Activated gamma-delta T cell treated with Interleukin-2 at 50 U/mL for 16 hours (primary cell): ENCODE measurements around the gene PADI1.

Experiments
- DNase-seq: peaks from one replicate; pipeline ENCODE4 v3.0.0-alpha.2; 2020

PADI1 gene

DNA sequence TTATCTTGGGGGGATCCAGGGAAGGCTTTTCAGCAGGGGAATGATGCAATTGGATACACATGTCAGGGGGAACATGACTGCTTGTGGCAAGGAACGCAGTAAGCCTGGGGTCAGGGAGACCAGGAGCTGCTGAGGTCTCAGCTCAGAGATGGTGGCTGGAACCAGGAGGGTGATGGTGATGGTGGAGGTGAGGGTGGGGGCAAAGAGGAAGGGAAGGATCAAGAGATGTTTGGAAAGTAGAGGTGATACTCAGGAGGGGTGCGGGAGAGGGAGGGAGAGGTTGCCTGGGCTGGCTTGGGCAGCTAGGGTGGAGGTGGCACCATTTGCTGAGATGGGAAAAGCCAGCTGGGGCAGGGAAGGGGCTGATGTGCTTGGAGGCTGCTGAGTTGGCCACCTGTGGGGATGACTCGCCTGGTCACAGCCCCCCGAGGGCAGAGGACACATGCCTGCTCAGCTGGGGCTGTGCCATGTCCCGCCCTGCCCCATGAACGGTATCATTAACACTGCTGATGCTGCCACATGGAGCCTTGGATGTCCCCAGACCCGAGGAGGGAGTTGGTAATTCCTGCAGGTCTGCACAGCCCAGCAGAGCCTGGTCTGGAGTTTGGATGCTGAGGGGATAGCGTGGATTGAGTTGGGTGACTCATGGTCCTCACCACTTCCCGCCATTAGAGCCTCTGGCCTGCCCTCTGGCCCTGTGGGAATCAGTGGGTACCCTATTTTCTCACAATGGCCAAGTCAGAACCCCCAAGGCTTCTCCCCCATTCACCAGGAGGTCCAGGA, 6.3 kb upstream of the PADI1 start:
- no peak for DNase-seq

GRCh38 chr1:17199267-17200044, 5.5 kb upstream of the PADI1 start:
- DNase-seq, result no peak

DNA sequence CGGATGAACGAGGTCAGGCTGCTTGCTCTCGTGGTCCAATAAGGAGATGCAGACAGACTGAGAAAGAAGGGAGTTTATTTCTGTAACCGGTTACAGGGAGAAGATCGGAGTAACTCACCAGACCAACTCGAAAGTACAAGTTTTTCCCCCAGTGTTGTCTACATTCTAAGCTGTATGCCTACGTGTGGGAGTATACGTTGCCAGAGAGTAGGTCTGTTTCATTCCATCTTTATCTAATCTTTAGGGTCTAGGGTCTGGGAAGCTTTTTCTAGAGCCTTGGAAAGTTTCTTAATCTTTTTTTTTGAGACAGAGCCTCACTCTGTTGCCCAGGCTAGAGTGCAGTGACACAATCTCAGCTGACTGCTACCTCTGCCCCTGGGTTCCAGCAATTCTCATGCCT, 4.7 kb upstream of the PADI1 start:
- no peak for DNase-seq

DNA sequence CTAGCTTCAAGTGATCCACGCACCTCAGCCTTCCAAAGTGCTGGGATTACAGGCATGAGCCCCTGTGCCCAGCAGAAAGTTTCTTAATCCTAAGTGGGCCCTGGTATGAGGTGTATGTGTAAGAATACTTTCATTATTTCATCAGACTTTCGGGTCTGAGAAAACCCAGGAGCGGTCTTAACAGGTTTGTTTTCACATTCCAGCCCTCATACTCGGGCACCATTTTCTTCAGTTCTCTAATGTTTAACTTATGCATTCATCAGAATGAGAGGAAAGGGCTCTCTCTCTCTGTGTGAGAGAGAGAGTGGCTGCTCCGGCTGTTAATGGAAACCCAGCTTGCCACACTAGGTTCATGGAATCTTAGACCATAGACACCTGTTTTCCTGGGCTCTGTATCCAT, 4.2 kb upstream of the PADI1 start:
- DNase-seq, result no peak

DNA sequence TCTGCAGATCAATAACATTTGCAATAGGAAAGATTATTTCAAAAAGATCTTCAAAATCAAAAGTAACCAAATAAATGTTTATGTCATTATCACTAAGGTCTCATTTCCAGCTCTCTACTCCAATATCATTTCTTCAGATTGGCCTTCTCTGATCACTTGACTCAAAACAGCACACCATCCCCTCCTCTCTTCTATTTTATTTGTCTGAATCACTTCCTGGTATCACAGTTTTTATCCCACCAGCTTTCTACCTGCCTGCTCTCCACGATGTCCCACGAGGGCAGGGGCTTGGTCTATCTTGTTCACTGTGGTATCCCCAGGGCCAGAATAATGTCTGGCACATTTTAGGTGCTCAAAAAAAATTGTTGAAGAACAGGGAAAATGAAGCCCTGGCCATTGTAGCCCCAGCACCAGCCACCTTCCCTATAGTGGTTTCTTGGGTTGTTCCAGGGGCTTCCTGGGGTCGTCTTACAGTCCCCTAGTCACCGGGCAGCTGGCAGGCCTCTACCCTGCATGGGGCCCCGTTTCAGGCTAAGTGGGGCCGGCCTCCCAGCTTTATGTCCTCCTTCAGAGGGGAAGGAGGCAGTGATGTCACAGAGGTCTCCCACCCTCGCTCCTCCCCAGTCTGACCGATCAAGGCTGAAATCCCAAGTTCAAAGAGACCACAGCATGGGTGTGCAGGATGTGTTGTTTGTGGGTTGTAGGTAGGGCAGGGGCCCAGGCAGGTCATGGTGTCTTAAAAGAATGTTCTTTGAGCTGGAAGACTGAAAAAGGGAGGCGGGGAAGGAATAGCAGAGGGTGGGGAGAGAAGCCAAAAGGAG, 3.5 kb upstream of the PADI1 start:
- DNase-seq, result no peak

- DNase-seq, result no peak
Measured at GRCh38 chr1:17205652-17206051, 724 bp downstream of the PADI1 start.

DNA sequence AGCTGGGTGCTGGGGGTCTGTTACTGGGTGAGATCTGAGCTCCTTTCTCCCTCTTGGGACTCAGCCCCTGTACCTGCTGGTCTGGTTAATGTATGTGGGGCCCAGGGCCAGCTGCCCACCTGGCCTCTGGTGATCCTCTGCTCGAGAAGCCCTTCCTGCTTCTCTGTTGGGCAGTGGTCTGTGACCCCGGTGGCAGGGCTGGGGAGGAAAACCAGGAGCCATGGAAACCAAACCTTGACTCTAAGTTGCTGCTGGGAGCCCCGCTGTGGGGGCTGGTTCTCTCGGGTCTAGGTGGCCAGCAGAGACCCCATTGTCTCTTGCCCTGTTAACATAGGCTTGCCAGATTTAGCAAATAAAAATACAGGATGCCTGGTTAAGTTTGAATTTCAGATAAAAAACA, 1.3 kb downstream of the PADI1 start:
- no peak for DNase-seq

- no peak for DNase-seq
Measured at GRCh38 chr1:17207046-17207445, 2.1 kb downstream of the PADI1 start.

DNA sequence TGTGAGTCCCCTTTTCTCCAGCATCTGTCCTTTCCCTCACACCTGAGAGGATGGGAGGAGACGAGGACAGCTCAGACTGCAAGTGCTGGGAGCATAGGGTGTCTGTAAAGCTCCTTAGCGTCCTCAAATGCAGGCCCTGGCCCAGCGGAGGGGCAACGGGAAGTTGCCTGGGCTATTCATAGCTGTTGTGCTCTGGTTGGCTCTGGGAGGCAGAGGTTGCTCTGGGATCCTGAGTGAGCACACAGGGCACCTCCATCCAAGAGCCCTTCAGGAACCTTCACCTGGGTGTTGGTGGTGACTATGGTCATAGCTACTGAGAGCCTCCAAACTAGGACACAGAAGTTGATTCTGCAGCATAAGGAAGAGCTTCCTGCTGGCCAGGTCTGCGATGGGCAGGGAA, 2.6 kb downstream of the PADI1 start:
- no peak for DNase-seq

- peak; percentile 12 for DNase-seq
Measured at GRCh38 chr1:17207966-17208418, 3.1 kb downstream of the PADI1 start.

DNA sequence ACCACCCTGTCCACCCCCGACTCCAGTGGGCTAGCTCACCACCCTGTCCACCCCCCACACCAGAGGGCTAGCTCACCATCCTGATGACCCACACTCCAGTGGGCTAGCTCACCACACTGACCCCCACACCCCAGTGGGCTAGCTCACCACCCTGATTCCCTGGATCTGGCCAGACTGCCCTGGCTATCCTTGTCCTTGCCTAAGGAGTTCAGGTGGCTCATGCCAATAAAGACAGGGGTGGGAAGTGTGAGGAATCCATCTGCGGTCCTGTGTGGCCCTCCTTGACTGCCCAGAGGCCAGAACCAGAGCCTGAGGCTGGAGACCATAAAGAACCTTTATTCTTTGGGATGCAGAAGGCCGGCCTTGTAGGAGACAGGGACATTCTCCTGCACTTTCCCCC, 3.6 kb downstream of the PADI1 start:
- no peak for DNase-seq

GRCh38 chr1:17209430-17209829, 4.5 kb downstream of the PADI1 start:
- DNase-seq, result no peak

DNA sequence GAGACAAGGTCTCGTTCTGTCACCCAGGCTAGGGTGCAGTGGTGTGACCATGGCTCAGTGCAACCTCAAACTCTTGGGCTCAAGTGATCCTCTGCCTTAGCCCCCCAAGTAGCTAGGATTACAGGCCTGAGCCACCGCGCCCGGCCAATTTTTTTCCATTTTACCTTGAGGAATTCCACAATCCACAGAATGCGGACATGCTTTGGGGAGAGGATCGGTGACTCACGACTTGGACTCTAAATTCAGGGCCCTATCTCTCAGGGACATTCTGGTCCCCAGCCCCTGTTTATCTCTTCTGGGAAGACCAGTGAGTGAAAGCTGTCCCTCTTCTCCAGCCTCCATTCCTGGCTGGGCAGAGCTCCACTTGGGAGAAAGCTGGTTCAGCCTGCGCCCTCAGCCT, 5.2 kb downstream of the PADI1 start:
- no peak for DNase-seq

- DNase-seq, result no peak
Measured at GRCh38 chr1:17211377-17211776, 6.4 kb downstream of the PADI1 start.

DNA sequence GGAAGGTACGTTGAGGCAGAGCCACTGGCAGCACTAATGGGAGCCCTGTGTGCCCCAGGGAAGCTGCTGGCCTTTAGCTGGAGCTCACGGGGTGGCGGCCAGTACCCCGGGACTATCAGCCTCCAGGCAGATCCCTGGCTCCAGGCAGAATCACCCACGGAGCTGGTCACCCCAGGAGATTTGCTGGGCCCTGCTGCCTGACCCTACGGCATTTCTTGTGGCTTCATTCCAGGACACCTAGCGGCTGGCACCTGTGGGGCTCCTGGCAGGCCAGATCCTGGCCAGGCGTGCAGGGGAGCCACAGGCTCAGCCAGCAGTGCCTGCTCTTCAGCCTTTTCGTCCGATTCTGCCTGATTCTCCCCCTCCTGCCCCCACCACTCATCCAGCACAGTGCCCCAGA, 7.1 kb downstream of the PADI1 start:
- DNase-seq, result no peak

- peak; percentile 77 for DNase-seq
Measured at GRCh38 chr1:17212487-17213121, 7.7 kb downstream of the PADI1 start.

- no peak for DNase-seq
Measured at GRCh38 chr1:17213148-17213781, 8.3 kb downstream of the PADI1 start.

DNA sequence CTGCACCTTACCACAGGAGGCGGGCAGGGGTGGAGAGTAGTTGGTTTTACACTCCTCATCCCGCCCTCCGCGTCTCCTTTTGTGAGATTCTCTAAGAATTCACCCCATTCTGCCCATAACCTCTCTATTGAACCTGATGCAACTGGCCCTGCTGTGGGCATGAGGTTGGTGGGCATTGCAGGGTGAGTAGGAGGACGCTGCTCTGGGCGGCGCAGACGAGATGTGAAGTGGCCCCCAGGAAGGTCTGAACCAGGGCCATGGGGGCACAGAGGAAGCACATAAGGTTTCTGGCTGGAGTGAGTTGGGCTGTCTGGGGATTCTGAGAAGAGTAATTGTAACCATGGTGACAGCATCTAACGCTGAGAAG, 8.8 kb downstream of the PADI1 start:
- DNase-seq, result no peak

- no peak for DNase-seq
Measured at GRCh38 chr1:17214876-17215544, 10.1 kb downstream of the PADI1 start.

DNA sequence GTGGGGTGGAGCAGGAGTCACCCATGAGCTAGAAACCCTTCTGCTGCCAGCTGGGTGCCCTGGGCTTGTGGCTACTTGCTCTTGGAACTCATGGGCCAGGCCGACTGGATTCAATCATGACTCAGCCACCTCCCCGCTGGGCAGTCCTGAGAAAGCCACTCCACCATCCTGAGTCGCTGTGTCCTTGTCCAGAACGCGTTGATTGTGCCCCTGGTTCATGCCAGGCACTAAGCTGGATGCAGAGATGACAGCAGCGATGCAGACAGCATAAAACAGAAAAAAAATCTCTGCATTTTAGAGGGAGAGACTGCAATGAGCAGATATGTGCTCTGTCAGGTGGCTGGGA, 10.6 kb downstream of the PADI1 start:
- no peak for DNase-seq

DNA sequence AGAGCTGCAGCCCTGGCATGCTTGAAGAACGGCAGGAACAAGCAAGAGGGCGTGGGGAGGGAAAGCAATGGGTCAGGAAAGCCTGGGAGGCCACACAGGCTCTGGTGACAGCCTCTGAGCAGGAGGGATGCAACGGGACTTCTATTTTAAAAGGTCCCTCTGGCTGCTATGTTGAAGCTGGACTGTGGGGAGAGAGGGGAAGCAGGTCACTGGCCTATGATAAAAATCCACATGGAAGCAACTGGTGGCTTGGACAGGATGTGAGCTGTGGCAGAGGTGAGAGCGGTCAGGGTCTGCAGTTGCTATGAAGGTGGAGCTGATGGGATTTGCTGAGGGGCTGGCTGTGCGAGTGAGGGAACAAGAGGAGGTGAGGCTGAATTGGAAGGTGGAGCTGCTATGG, 11.2 kb downstream of the PADI1 start:
- DNase-seq, result no peak

GRCh38 chr1:17217607-17218006, 12.7 kb downstream of the PADI1 start:
- DNase-seq, result no peak
